ENCODE data around the gene TSHZ3.

TSHZ3 gene

GRCh38 chr19:31286491-31286890 lies 62.7 kb downstream of the TSHZ3 start:
- no peak for DNase-seq (ENCODE audit: low read depth)

DNA sequence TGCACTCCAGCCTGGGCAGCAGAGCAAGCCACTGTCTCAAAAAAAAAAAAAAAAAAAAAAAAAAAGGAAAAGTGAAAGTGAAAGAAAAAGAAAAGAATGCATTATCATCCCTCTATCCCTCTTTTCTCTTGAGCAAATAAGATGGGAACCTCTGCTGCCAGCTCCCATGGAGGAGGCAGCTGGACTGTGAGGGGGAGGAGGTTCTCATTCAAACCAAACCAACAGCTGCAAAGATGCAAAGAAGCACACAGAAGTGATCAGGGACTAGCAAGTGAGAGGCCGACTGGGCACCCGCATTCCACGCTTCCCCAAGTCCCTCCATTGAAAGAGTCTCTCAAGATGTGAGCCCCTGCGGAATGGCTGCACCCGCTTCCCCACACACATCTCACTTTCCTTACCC lies 63.5 kb downstream of the TSHZ3 start:
- DNase-seq (ENCODE audit: low read depth), result peak; percentile 33

DNA sequence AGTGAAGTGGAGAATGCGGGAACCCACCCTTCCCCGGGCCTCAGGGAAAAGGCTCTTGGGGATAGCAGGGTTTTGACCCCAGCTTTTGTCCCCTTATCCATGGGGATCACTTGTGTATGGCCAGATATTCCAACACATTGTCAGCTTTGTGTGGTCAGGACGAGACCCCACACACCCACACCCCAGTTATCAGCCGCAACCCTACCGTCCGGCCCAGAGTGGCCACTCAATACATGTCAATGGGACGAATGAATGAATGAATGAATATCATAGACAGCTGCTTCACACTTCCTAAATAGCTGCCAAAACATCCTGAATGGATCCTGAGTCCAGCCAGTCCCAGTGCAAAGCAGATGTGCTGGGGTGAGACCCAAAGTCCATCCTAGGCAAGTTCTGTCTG lies 64.6 kb downstream of the TSHZ3 start:
- DNase-seq (ENCODE audit: low read depth), result no peak

DNA sequence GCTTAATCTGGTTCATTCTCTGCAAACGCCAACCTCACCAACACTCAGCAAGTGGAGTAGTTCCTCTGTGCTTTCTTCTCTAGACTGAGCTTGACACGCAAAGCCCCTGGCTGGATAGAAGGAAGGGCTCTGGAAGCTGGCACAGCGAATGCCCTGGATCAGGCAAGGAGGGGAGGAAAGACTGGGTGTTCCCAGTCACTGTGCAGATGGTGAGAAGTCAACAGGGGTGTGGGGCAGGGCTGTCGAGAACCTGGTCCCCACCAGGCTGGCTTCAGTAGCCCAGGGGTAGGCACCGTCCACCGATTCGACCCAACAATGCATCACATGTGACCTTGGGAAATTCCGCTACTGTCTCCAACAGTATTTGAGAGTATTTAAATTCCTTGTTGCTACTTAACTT lies 65.5 kb downstream of the TSHZ3 start:
- DNase-seq (ENCODE audit: low read depth), result no peak

- DNase-seq (ENCODE audit: low read depth), result no peak
These were observed 66.9 kb downstream of the TSHZ3 start for GRCh38 chr19:31282346-31282745.

GRCh38 chr19:31280287-31281006 lies 68.8 kb downstream of the TSHZ3 start:
- DNase-seq (ENCODE audit: low read depth), result no peak

GRCh38 chr19:31279436-31279765 lies 69.8 kb downstream of the TSHZ3 start:
- DNase-seq (ENCODE audit: low read depth), result no peak

- DNase-seq (ENCODE audit: low read depth), result no peak
These were observed 70.4 kb downstream of the TSHZ3 start for GRCh38 chr19:31278555-31279435.

GRCh38 chr19:31277516-31277915 lies 71.7 kb downstream of the TSHZ3 start:
- no peak for DNase-seq (ENCODE audit: low read depth)

DNA sequence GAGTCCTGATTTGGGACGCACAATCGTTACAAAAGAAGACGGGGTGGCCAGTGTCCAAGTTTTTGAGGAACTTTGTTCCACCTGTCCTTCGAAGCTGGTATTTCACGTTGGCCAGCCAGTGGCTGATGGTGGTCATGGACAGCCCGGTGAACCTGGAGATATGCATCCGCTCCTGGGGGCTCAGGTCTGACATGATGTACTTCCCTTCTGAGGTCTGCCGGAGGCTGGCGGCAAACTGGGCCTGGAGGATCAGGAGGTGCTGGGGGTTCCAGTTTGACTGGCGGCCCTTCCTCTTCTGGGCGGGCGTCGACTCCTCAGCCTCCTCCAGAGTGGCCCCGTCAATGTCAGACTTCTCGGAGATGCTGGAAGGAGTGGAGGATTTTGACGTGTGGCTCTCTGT lies 72.4 kb downstream of the TSHZ3 start:
- DNase-seq (ENCODE audit: low read depth), result no peak

DNA sequence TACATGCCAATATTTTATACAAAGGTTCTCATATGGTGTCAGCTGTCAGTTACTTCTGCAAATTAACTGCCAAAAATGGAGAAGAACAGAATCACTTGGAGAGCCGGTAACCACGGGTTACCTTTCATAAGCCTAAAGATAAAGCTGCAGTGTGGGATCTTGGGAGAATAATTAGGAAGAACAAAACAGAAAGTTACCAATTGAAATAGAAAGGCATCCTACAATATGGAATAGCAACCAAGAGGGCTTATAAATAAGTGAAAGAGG lies 74.2 kb downstream of the TSHZ3 start:
- no peak for DNase-seq (ENCODE audit: low read depth)

- DNase-seq (ENCODE audit: low read depth), result no peak
These were observed 74.8 kb downstream of the TSHZ3 start for GRCh38 chr19:31274251-31275067.

GRCh38 chr19:31272583-31273106 lies 76.6 kb downstream of the TSHZ3 start:
- DNase-seq (ENCODE audit: low read depth), result no peak

- no peak for DNase-seq (ENCODE audit: low read depth)
These were observed 77.8 kb downstream of the TSHZ3 start for GRCh38 chr19:31271306-31271911.

- DNase-seq (ENCODE audit: low read depth), result peak; percentile 48
These were observed 78.3 kb downstream of the TSHZ3 start for GRCh38 chr19:31270897-31271296.

DNA sequence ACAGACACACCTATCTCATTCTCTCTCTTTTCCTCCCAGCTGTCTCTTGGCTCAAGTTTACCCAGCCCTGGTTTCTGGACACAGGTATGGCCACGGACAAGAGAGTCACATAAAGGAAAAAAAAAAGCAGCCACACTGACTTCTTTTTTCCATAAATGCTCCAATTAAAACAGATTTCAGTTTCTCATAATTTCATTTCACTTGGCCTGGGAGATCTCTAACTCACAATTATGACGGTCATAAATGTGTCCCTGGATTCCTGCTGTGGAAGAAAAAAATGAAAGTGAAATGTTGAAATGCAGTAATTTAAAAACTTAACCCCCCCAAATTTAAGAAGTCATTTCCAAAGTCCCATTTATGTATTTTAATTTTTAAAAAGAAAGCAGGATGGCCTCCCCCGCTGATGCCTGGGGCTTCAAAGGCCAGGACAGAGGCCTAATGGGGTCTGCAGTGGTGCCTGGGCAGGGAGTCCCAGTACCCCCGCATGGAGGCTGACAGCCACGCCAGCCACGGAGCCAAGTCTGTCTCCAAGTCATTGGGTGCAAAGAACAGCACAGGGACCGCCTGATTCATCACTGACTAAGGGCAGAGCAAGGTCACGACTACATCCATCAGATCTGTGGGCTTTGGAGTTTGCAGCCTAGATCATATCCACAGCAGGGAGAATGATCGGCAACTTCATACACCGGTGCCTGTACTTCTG lies 79.7 kb downstream of the TSHZ3 start:
- DNase-seq (ENCODE audit: low read depth), result no peak

DNA sequence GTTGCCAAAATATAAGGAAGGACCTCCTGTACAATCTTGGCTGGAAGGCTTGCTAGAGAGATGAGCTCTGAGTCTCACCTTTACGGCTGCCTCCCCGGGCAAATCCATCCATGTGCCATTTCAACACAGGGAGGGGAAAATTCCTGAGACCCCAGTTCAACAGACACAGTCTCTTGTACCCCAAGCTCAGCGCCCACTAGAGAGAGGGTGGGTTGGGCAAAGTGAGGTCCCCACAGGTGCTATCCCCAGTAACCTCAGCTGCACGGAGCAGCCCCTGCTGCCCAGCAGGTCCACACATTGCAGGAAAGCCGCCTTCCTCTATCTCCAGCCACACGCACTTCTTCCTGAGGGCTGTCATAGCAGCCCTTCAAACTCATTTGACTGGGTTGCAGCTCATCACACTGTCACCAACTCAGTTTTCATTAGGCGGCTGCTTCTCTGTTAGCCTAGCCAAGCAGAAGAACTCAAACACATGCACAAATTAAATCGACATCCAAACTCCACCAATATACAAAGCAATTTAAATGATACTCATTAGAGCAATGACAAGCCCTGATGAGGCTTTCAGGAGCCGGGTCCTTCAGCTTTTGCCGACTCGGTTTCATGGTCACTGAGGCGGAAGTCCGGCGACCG lies 80.4 kb downstream of the TSHZ3 start:
- no peak for DNase-seq (ENCODE audit: low read depth)

DNA sequence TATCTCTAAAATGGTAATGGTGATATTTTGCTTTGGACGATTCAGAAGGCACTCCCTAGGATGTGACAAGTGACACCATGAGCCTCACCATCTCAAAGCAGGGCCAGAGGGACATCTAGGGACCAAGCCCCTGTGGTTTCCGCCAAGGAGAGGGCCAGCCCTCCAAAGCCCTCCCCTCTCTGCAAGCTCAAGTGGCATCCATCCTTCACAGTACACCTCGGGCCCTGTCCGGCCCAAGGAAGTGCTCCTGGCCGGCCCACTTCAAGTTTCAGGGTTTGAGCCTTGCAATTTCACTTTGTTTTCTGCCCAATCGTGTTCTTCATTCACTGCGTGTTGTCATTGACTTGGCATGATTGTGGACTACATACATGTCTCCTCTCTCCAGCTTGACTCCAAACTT lies 82.5 kb downstream of the TSHZ3 start:
- DNase-seq (ENCODE audit: low read depth), result no peak

DNA sequence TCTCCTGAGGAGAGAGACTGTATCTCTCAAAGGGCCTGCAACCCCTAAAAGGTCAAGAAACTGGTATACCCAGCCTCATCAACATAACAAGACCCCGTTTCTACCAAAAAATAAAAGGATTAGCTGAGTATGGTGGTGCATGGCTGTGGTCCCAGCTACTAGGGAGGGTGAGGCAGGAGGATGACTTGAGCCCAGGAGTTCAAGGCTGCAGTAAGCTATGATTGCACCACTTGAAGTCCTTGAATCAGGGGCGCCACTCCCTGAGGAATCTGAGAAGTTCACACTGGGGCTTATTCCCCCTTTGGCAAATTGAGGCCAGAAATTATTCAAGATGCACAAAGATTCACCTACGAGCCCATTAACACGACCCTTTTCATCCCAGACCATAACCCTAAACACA lies 83.0 kb downstream of the TSHZ3 start:
- no peak for DNase-seq (ENCODE audit: low read depth)

DNA sequence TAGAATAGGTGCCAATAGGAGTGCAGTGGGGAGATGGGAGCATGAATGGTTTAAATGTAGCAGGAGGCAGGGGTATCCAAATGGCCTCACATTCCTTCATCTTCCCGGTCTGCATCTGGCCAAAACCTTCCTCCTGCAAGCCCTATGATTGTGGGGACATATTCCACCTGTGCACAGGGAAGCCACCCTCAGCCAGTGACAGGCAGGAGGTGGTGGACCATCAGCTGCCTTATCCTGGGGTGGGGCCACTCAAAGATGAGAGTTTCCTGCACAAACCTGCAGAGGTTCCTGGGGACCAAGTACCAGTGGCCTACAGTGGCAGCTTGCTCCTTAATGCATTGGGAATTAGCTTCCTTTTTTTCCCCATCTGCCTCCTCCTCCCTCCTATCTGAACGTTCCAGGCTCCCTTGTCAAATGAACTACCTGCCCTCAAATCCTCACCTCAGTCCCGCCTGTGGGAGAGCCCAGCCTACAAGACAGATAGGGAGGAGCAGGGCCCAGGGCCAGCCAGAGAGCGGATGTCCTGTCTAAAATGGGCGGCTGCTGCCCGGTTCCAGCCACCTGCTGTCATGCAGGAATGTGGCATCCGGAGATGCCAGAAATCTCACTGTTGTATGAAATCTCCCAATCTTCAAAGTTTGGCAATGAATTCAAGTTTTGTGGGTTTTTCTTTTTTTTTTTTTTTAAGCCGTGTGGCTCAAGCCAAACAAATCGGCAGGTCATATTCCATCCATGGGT lies 85.0 kb downstream of the TSHZ3 start:
- DNase-seq (ENCODE audit: low read depth), result no peak

DNA sequence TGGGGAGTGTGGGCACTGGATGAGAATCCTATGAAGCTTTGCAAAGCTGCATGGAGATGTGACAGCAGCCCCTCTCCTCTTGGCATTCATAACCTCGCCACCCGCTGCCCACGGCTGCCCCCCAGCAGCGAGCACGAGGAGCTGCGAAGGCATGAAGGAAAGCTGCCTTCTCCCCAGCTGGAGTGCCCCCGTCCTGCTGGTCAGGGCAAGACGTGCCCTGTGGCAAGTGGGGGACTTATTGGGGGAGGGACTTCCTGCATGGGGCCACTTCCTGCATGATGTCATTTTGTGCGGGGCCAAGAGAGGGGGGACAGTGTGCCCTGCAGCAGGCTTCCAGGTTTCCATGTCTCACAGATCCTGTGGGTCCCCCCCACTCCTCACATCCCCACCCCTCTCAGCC lies 85.9 kb downstream of the TSHZ3 start:
- no peak for DNase-seq (ENCODE audit: low read depth)
